ENCODE data around the gene GALR3. TPM values are rescaled to one million over a fixed set of nuclear protein-coding genes. Genes with fewer than 3 reads are reported as not detected.

GALR3 gene
- total and polyA plus RNA-seq, 2 of the 8 experiments (the other 6 are each of a cell fraction or from before 2014, with no cell fraction given): 0.84 to 1.1 TPM

GRCh38 chr22:37855462-37855861, 32.3 kb downstream of the GALR3 start (continued):
- TF ChIP-seq RNF2 (IDR thresholded peaks at IDR 0.05; ENCODE audit: borderline replicate concordance, low read depth, low read length, missing control alignments, poor library complexity, severe bottlenecking) (no peak), SRF (IDR thresholded peaks at IDR 0.05; ENCODE audit: low read depth, low read length) (no peak), SIRT6 (IDR thresholded peaks at IDR 0.05; ENCODE audit: low read length) (no peak), TEAD4 (IDR thresholded peaks at IDR 0.05; ENCODE audit: low read depth, low read length) (no peak), RBBP5 (IDR thresholded peaks at IDR 0.05; ENCODE audit: borderline replicate concordance, low read depth, low read length) (no peak), RXRA (IDR thresholded peaks at IDR 0.05; ENCODE audit: insufficient read depth, low read depth, low read length) (no peak), CHD1 (IDR thresholded peaks at IDR 0.05; ENCODE audit: low read depth, low read length) (no peak)

All from H1 (cell line).